H1 (cell line): Measurements from ENCODE around the gene RAB3IL1. TPM values are rescaled to one million over a fixed set of nuclear protein-coding genes. Genes with fewer than 3 reads are reported as not detected.

Experiments used
- CTCF ChIA-PET: fragments of 300-600 bp; sonication (Branson Sonifier 250); formaldehyde crosslinking; loops from one replicate; lab custom pipeline; 2021; ENCODE audit not compliant: partially characterized antibody; lab: Charles Lee
- POLR2A ChIA-PET: fragments of 300-600 bp; sonication (Branson Sonifier 250); formaldehyde crosslinking; loops from one replicate; lab custom pipeline; 2021; ENCODE audit warnings: inconsistent platforms; ENCODE audit not compliant: partially characterized antibody; lab: Charles Lee
- DNase-seq, 2 experiments: peaks; one replicate each; pipeline versions ENCODE4 v3.0.0 to v3.0.0-alpha.2; 2010 to 2022; ENCODE audit warnings: low spot score in 2 of 2, low read depth in 1 of 2, mixed read lengths in 1 of 2
- FAIRE-seq: peaks from 2 replicates; lab custom pipeline; 2011; peaks lifted over from hg19 to GRCh38; lab: Jason Lieb, UNC
- H2AFZ ChIP-seq: 2 replicates; pipeline ENCODE4 v1.8.1; 2012; ENCODE audit warnings: low read length, inconsistent platforms
- H2AK5ac ChIP-seq: 2 replicates; pipeline ENCODE4 v1.6.1; 2013; ENCODE audit warnings: low read depth, low read length
- H2BK120ac ChIP-seq: replicated peaks from 2 replicates; pipeline ENCODE3; 2013; ENCODE audit warnings: low read depth, low read length, inconsistent platforms
- H2BK12ac ChIP-seq: 2 replicates; pipeline ENCODE4 v1.6.1; 2013; ENCODE audit warnings: low read depth, low read length
- H2BK15ac ChIP-seq: 2 replicates; pipeline ENCODE4 v1.6.1; 2013; ENCODE audit warnings: low read length
- H2BK20ac ChIP-seq: 2 replicates; pipeline ENCODE4 v1.6.1; 2013; ENCODE audit warnings: low read length
- H2BK5ac ChIP-seq: 2 replicates; pipeline ENCODE4 v1.6.1; 2013; ENCODE audit warnings: low read depth, low read length
- H3K14ac ChIP-seq: 2 replicates; pipeline ENCODE4 v1.6.1; 2013; ENCODE audit warnings: inconsistent platforms; ENCODE audit not compliant: insufficient read length
- H3K18ac ChIP-seq: 2 replicates; pipeline ENCODE4 v1.6.1; 2013; ENCODE audit warnings: low read length; ENCODE audit errors: extremely low read depth
- H3K23ac ChIP-seq: 2 replicates; pipeline ENCODE4 v1.6.1; 2013; ENCODE audit warnings: inconsistent platforms; ENCODE audit not compliant: insufficient read length
- H3K23me2 ChIP-seq: 2 replicates; pipeline ENCODE4 v1.6.1; 2013; ENCODE audit warnings: low read depth, low read length
- H3K27ac ChIP-seq: 2 replicates; pipeline ENCODE4 v1.6.1; 2011; ENCODE audit warnings: low read depth, low read length, inconsistent platforms
- H3K27me3 ChIP-seq, 4 experiments: replicated peaks in 1 of 4; 1 replicate in 1 of 4; 2 replicates in 3 of 4; pipeline versions ENCODE4 v1.6.1 to v1.8.1; 2011 to 2013; ENCODE audit warnings: low read length in 3 of 4, mild to moderate bottlenecking in 3 of 4, inconsistent platforms in 2 of 4, mixed read lengths in 2 of 4, moderate library complexity in 1 of 4; ENCODE audit not compliant: control insufficient read depth in 3 of 4, insufficient read depth in 3 of 4; ENCODE audit errors: extremely low read depth in 1 of 4
- H3K36me3 ChIP-seq, 4 experiments: 2 replicates each; pipeline versions ENCODE4 v1.6.1 to v1.8.1; 2011 to 2013; ENCODE audit warnings: mild to moderate bottlenecking in 4 of 4, low read length in 3 of 4, moderate library complexity in 2 of 4, control low read depth in 1 of 4, inconsistent platforms in 1 of 4; ENCODE audit not compliant: insufficient read depth in 4 of 4, control insufficient read depth in 2 of 4
- H3K4ac ChIP-seq: replicated peaks from 2 replicates; pipeline ENCODE3; 2013; ENCODE audit warnings: low read length, low read depth, mixed read lengths, inconsistent platforms; ENCODE audit not compliant: insufficient read length
- H3K4me1 ChIP-seq, 4 experiments: replicated peaks in 1 of 4; 1 replicate in 1 of 4; 2 replicates in 3 of 4; pipeline versions ENCODE4 v1.6.1 to v1.8.1; 2011 to 2013; ENCODE audit warnings: low read length in 3 of 4, inconsistent platforms in 2 of 4, mixed read lengths in 1 of 4; ENCODE audit not compliant: insufficient read depth in 4 of 4, control insufficient read depth in 3 of 4
- H3K4me2 ChIP-seq, 2 experiments: 2 replicates each; pipeline versions ENCODE4 v1.6.1 to v1.8.1; 2011 to 2013; ENCODE audit warnings: low read depth in 2 of 2, low read length in 2 of 2, control low read depth in 1 of 2, inconsistent platforms in 1 of 2, mild to moderate bottlenecking in 1 of 2; ENCODE audit not compliant: insufficient read depth in 1 of 2
- H3K4me3 ChIP-seq, 4 experiments: fragments of 200-600, 300-600 bp in 1 of 4; sonication (generic), shearing (Covaris generic), sonication (Bioruptor Twin) in 1 of 4; 2 replicates each; pipeline versions ENCODE4 v1.5.1 to v1.8.1; 2011 to 2016; ENCODE audit warnings: low read length in 4 of 4, low read depth in 3 of 4, control low read depth in 2 of 4, inconsistent platforms in 2 of 4, mild to moderate bottlenecking in 2 of 4, mixed read lengths in 1 of 4, moderate library complexity in 1 of 4; ENCODE audit not compliant: insufficient read depth in 2 of 4; ENCODE audit errors: extremely low read depth in 1 of 4
- H3K56ac ChIP-seq: replicated peaks from 2 replicates; pipeline ENCODE3; 2013; ENCODE audit warnings: low read depth, mild to moderate bottlenecking, mixed read lengths, low read length, inconsistent platforms; ENCODE audit not compliant: insufficient read length
- H3K79me1 ChIP-seq: 2 replicates; pipeline ENCODE4 v1.6.1; 2013; ENCODE audit warnings: low read depth, low read length, control low read depth
- H3K79me2 ChIP-seq, 2 experiments: 2 replicates each; pipeline versions ENCODE4 v1.6.1 to v1.8.1; 2012 to 2013; ENCODE audit warnings: low read length in 2 of 2, mild to moderate bottlenecking in 2 of 2, inconsistent platforms in 1 of 2; ENCODE audit not compliant: insufficient read depth in 2 of 2, control insufficient read depth in 1 of 2
- H3K9ac ChIP-seq, 4 experiments: replicated peaks in 1 of 4; 1 replicate in 1 of 4; 2 replicates in 3 of 4; pipeline versions ENCODE4 v1.6.1 to v1.8.1; 2011 to 2013; ENCODE audit warnings: low read depth in 3 of 4, low read length in 3 of 4, control low read depth in 2 of 4, mild to moderate bottlenecking in 2 of 4, moderate library complexity in 2 of 4, inconsistent platforms in 1 of 4; ENCODE audit errors: extremely low read depth in 1 of 4
- H3K9me3 ChIP-seq, 2 experiments: 2 replicates each; pipeline versions ENCODE4 v1.6.1 to v1.8.1; 2012 to 2013; ENCODE audit warnings: mild to moderate bottlenecking in 2 of 2, moderate library complexity in 2 of 2, control low read depth in 1 of 2, inconsistent platforms in 1 of 2, low read depth in 1 of 2, low read length in 1 of 2, mixed read lengths in 1 of 2; ENCODE audit not compliant: insufficient read depth in 2 of 2
- H4K20me1 ChIP-seq, 2 experiments: replicated peaks in 1 of 2; 2 replicates each; pipeline versions ENCODE3 to v1.8.1; 2011 to 2013; ENCODE audit warnings: inconsistent platforms in 2 of 2, low read length in 2 of 2, mild to moderate bottlenecking in 1 of 2; ENCODE audit not compliant: insufficient read depth in 2 of 2, control insufficient read depth in 1 of 2
- H4K5ac ChIP-seq: 2 replicates; pipeline ENCODE4 v1.6.1; 2013; ENCODE audit warnings: low read length, low read depth, mixed read lengths, inconsistent platforms; ENCODE audit not compliant: insufficient read length
- H4K8ac ChIP-seq: 2 replicates; pipeline ENCODE4 v1.8.0; 2013; ENCODE audit warnings: mild to moderate bottlenecking, moderate library complexity, low read length, inconsistent platforms; ENCODE audit not compliant: insufficient read depth; ENCODE audit errors: extremely low read depth
- H4K91ac ChIP-seq: replicated peaks from 2 replicates; pipeline ENCODE3; 2013; ENCODE audit warnings: low read length, mixed read lengths, inconsistent platforms; ENCODE audit not compliant: insufficient read length
- CBX8 ChIP-seq: fragments of 300-800, 300-1000 bp; sonication (generic); IDR thresholded peaks from 2 replicates; pipeline ENCODE4 v1.7.1; 2016; ENCODE audit warnings: low read depth, low read length, borderline replicate concordance
- KDM4A ChIP-seq: IDR thresholded peaks from one replicate; pipeline ENCODE4 v1.7.1; 2012; ENCODE audit warnings: low read depth, mild to moderate bottlenecking, moderate library complexity, low read length, inconsistent platforms; ENCODE audit not compliant: severe bottlenecking
- RFX5 ChIP-seq: IDR thresholded peaks from 2 replicates; pipeline ENCODE4 v1.6.1; 2011; ENCODE audit warnings: low read depth, low read length, improper control_type of control experiment, borderline replicate concordance
- WGBS, 2 experiments: shearing (Covaris generic) in 1 of 2; methylation state at CpG; one replicate each; pipeline versions ENCODE4 v1.1.6 to v1.1.7; 2013 to 2015; ENCODE audit warnings: low lambda C conversion rate in 2 of 2, mixed read lengths in 2 of 2, inconsistent platforms in 1 of 2, low coverage in 1 of 2, missing lambda C conversion rate in 1 of 2; ENCODE audit not compliant: insufficient replicate concordance in 2 of 2, insufficient coverage in 1 of 2, insufficient read length in 1 of 2; ENCODE audit errors: extremely low coverage in 1 of 2, missing lambda C conversion rate in 1 of 2; 5-methylcytosine and 5-hydroxymethylcytosine counted together
- polyA plus RNA-seq, 7 experiments: library from polyadenylated mRNA; depleted of rRNA in 3 of 7; stranded (reverse) in 5 of 7; unstranded in 2 of 7; fragments of >200 nt in 5 of 7; fragments of 200-250 nt in 2 of 7; gene quantifications; 1 replicate in 5 of 7; 2 replicates in 1 of 7; 4 replicates in 1 of 7; pipeline versions ENCODE4 v1.2.1 to v1.2.3, GENCODE V29; 2011 to 2013; ENCODE audit warnings: missing spikeins in 2 of 7, mixed read lengths in 2 of 7
- total RNA-seq: library from RNA; stranded (reverse); fragmentation: NEBNext Ultra II Directional; extraction: Animal tissue kit (Norgen Biotek cat#: 25700); gene quantifications from 2 replicates; pipeline ENCODE4 v1.2.1, GENCODE V29; 2021
- TF ChIP-seq, protein P1 (sequence below), 3 experiments: IDR thresholded peaks; 1 replicate in 2 of 3; 2 replicates in 1 of 3; pipeline versions ENCODE4 v1.5.1 to v1.6.1; 2011; ENCODE audit warnings: low read length in 3 of 3, mild to moderate bottlenecking in 3 of 3, inconsistent platforms in 2 of 3, low read depth in 1 of 3, moderate library complexity in 1 of 3; ENCODE audit not compliant: insufficient read depth in 1 of 3; ENCODE audit errors: control extremely low read depth in 1 of 3

The RAB3IL1 gene
- total and polyA plus RNA-seq, 2 of the 8 experiments (the other 6 are each of a cell fraction or from before 2014, with no cell fraction given) = 6.8 to 7.9 TPM

DNA sequence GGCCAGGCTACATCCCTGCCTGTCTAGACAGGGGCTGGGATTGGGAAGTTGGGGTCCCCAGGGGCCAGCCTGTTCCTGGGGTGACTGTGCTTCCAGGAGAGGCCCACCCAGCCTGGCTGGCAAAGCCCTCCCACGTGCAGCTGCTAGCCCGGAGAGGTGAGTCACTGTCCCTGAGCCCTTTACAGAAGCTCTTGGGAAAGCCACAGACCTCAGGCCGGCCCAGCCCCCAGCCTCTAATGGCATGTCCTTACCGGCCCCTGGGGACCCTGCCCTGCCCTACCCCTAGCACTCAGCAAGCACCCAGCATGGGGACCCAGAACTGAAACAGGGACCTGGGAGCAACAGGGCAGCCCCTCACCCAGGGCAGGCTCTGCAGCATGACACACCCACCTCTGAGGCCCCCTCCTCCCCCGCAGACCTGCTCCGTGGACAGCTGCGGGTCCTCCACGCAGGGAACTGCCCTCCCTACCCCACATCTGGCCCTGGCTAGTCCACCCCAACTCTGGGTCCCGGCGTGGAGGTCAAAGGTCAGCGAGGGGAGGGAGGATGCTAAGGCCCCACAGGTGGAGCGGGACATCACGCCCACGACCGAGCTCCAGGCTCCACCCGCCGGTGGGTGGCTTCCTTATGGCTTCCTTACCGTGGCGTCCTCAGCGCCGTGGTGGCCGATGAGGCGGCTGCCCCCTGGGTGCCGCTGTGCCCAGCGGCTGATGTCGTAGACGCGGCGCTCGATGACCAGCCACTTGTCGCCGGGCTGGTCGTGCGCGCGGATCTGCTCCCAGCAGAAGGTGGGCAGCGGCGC lies 26.6 kb downstream of the RAB3IL1 start:
- H3K4me1 ChIP-seq = peaks cover 0 to 11% (median 8%) of the 10 kb centered on the region in 4 experiments; a peak in 6 of 7 replicates
- peaks cover 2 to 4% of the 10 kb centered on the region in 2 experiments for H4K20me1 ChIP-seq
- no peak for FAIRE-seq
- no peaks in the 10 kb centered on the region; the same call in 1 of the 2 replicates for H3K79me1 ChIP-seq
- peak overlapping the region; percentile 46 for H3K4ac ChIP-seq
- no peak overlapping the region for H3K14ac ChIP-seq
- ChIA-PET POLR2A (interaction anchor here (0.7 to 1.0 kb wide), 4 partner anchors 9 to 59 kb away, joined by 3 to 4 read pairs (median 4); partner anchors contain the start of gene BEST1), CTCF (interaction anchor here (0.6 to 23.2 kb wide), 7 partner anchors 9 to 450 kb away, joined by 3 to 658 read pairs (median 6); partner anchors contain the start of gene BEST1)
- H2BK12ac ChIP-seq = peak overlapping the region; percentile 43; the same call in 1 of the 2 replicates
- peak overlapping the region; percentile 90 to 98 for H3K4me2 ChIP-seq
- peak overlapping the region; percentile 42 for H4K91ac ChIP-seq
- peak in 1 of 2 experiments; percentile 77 for DNase-seq
- peak overlapping the region; percentile 29; the same call in 1 of the 2 replicates for H2AFZ ChIP-seq
- no peak overlapping the region for H2BK120ac ChIP-seq
- 5% methylated on average over 35 of the region's 38 CpGs; no CpG with 5 or more reads in 1 of the 2 experiments for WGBS, 2 experiments
- peaks cover 8% of the 10 kb centered on the region; the same call in 1 of the 2 replicates for H3K23me2 ChIP-seq
- H3K36me3 ChIP-seq = no peaks in the 10 kb centered on the region
- H3K4me3 ChIP-seq = peak overlapping the region; percentile 69 to 81 (median 74)
- H3K79me2 ChIP-seq = peaks cover 0 to 2% of the 10 kb centered on the region in 2 experiments; a peak in 1 of 4 replicates
- H2BK20ac ChIP-seq = no peak overlapping the region
- H3K9me3 ChIP-seq = no peaks in the 10 kb centered on the region
- H3K27ac ChIP-seq = no peak overlapping the region
- H4K5ac ChIP-seq = peak overlapping the region; percentile 26
- no peak overlapping the region for H3K56ac ChIP-seq
- H3K9ac ChIP-seq = peak overlapping the region; percentile 2 to 52 (median 36); a peak in 6 of 7 replicates
- H2BK15ac ChIP-seq = no peak overlapping the region; the same call in 1 of the 2 replicates
- no peak overlapping the region for H2AK5ac ChIP-seq
- H3K18ac ChIP-seq = peak overlapping the region; percentile 96
- no peak overlapping the region for H3K23ac ChIP-seq
- H4K8ac ChIP-seq = 0 out of 2 replicates have a peak overlapping the region, but pooled peaks have one; percentile 38
- no peak overlapping the region; the same call in 1 of the 2 replicates for H2BK5ac ChIP-seq
- H3K27me3 ChIP-seq = no peaks in the 10 kb centered on the region
- TF ChIP-seq KDM4A (no peak), RFX5 (no peak), CBX8 (no peak)
- TF ChIP-seq, protein P1, sequence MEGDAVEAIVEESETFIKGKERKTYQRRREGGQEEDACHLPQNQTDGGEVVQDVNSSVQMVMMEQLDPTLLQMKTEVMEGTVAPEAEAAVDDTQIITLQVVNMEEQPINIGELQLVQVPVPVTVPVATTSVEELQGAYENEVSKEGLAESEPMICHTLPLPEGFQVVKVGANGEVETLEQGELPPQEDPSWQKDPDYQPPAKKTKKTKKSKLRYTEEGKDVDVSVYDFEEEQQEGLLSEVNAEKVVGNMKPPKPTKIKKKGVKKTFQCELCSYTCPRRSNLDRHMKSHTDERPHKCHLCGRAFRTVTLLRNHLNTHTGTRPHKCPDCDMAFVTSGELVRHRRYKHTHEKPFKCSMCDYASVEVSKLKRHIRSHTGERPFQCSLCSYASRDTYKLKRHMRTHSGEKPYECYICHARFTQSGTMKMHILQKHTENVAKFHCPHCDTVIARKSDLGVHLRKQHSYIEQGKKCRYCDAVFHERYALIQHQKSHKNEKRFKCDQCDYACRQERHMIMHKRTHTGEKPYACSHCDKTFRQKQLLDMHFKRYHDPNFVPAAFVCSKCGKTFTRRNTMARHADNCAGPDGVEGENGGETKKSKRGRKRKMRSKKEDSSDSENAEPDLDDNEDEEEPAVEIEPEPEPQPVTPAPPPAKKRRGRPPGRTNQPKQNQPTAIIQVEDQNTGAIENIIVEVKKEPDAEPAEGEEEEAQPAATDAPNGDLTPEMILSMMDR (IDR thresholded peaks at IDR 0.05; ENCODE audit: control extremely low read depth in 1 of 3, insufficient read depth in 1 of 3, low read depth in 1 of 3, low read length in 3 of 3) = 0 out of 4 replicates have a peak, but pooled peaks of 1 of the 3 experiments have one; percentile 2
